OCI-LY3 (cell line): ENCODE data around the gene PI4KB.

ENCODE experiments used
- EZH2phosphoT487 ChIP-seq: fragments of 200-600 bp; shearing (Covaris generic); IDR thresholded peaks from 2 replicates; pipeline ENCODE4 v1.6.1; 2018; ENCODE audit warnings: antibody characterized with exemption, mixed run types, low read depth
- TF ChIP-seq, protein P1 (sequence below): fragments of 200-600, 300-600 bp; sonication (generic); IDR thresholded peaks from 2 replicates; pipeline ENCODE4 v1.5.1; 2014; ENCODE audit warnings: antibody characterized with exemption, low read length, low read depth

DNA sequence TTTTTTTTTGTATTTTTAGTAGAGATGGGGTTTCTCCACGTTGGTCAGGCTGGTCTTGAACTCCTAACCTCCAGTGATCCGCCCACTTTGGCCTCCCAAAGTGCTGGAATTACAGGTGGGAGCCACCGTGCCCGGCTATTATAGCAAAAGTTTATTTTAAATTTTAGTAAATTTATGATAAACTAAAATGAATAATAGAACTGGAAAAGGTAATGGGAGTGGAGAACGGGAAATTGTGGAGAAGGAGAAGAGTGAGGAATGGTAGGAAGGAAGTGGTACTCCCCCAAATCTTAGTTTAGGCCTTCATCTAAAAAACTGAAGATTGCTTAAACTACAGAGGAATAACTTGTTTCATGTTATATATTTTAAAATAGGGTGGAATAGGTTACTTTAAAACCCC is 7.6 kb upstream of the PI4KB start:
- TF ChIP-seq, protein P1, sequence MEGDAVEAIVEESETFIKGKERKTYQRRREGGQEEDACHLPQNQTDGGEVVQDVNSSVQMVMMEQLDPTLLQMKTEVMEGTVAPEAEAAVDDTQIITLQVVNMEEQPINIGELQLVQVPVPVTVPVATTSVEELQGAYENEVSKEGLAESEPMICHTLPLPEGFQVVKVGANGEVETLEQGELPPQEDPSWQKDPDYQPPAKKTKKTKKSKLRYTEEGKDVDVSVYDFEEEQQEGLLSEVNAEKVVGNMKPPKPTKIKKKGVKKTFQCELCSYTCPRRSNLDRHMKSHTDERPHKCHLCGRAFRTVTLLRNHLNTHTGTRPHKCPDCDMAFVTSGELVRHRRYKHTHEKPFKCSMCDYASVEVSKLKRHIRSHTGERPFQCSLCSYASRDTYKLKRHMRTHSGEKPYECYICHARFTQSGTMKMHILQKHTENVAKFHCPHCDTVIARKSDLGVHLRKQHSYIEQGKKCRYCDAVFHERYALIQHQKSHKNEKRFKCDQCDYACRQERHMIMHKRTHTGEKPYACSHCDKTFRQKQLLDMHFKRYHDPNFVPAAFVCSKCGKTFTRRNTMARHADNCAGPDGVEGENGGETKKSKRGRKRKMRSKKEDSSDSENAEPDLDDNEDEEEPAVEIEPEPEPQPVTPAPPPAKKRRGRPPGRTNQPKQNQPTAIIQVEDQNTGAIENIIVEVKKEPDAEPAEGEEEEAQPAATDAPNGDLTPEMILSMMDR = no peak
- TF ChIP-seq EZH2phosphoT487 = no peak
